Cardiac fibroblast (primary cell): ENCODE data around the gene KRT35.

Source experiments
- DNase-seq, 2 donors: peaks; one replicate each; pipeline versions ENCODE4 v3.0.0 to v3.0.0-alpha.2; 2010; ENCODE audit warnings: low read depth in 2 of 2
- H3K4me3 ChIP-seq, 2 donors: replicated peaks in 1 of 2; 1 replicate in 1 of 2; 2 replicates in 1 of 2; pipeline ENCODE4 v1.5.1; 2011; ENCODE audit warnings: low read depth in 2 of 2, low read length in 2 of 2, mild to moderate bottlenecking in 2 of 2, moderate library complexity in 1 of 2
- TF ChIP-seq, protein P1 (sequence below): IDR thresholded peaks from one replicate; pipeline ENCODE4 v1.5.1; 2011; ENCODE audit warnings: low read depth, mild to moderate bottlenecking, low read length, inconsistent platforms

The KRT35 gene

DNA sequence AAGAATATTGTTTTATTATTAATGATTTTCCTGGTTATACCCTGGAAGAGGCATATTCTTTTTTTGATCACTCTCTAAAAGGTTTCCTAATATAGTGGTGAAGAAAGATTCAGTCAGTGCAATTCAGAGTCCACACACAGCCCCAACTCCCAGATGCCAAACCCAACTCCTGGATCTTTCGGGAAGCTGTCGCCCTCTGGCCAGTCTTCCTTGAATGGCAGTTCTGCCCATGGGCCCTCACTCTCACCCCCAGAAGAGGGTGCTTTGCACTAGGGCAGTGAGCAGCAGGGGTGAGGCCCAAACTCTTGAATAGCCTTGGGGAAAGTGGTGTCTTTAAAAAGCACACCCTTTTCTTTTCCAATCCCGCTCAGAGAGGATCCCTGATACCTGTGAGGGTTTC lies 24.7 kb downstream of the KRT35 start:
- no peak for DNase-seq
- TF ChIP-seq, protein P1, sequence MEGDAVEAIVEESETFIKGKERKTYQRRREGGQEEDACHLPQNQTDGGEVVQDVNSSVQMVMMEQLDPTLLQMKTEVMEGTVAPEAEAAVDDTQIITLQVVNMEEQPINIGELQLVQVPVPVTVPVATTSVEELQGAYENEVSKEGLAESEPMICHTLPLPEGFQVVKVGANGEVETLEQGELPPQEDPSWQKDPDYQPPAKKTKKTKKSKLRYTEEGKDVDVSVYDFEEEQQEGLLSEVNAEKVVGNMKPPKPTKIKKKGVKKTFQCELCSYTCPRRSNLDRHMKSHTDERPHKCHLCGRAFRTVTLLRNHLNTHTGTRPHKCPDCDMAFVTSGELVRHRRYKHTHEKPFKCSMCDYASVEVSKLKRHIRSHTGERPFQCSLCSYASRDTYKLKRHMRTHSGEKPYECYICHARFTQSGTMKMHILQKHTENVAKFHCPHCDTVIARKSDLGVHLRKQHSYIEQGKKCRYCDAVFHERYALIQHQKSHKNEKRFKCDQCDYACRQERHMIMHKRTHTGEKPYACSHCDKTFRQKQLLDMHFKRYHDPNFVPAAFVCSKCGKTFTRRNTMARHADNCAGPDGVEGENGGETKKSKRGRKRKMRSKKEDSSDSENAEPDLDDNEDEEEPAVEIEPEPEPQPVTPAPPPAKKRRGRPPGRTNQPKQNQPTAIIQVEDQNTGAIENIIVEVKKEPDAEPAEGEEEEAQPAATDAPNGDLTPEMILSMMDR, result peak; percentile 15
- H3K4me3 ChIP-seq, result no peak overlapping the region

DNA sequence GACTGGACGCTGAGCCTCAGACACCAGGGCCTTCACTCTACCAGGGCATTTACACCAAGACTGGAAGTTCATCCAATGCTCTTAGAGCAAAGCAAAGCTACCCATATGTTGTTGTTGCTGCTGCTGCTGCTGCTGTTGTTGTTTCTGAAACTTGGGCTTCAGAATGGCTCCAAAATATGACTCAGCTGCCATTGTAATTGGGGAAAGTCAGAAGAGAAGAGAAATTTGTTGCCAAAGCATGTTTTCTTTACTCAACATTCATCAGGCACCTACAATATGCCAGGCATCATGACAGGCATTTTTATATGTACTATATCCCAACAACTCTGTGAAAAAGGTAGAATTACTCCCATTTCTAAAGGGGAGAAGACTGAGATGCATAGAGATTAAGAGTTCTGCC lies 25.7 kb downstream of the KRT35 start:
- TF ChIP-seq, protein P1, result no peak
- H3K4me3 ChIP-seq, result no peak overlapping the region
- DNase-seq, result peak in 1 of 2 donors; percentile 43

- TF ChIP-seq, protein P1, result no peak
- no peak for DNase-seq
- H3K4me3 ChIP-seq, result no peak overlapping the region
Measured at GRCh38 chr17:41453066-41453465, 27.9 kb downstream of the KRT35 start.

DNA sequence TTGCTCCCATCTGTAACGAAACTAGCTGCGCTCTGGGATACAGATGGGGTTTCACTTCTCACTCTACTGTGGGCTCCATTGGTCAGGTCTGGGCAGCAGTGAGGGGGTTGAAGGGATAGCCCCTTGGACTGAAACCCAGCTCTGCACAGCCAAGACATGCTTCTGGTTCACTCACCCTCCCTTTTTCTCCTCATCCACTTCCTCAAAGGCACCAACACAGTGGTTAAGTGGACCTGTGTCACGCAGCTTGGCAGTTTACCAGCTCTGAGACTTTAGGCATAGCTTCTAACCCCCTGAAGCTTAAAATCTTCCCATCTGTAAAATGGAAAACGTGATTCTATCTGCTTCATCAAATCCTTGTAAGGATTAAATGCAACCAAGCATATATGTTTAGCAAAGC lies 28.7 kb downstream of the KRT35 start:
- no peak overlapping the region for H3K4me3 ChIP-seq
- DNase-seq, result no peak
- TF ChIP-seq, protein P1, result no peak

DNA sequence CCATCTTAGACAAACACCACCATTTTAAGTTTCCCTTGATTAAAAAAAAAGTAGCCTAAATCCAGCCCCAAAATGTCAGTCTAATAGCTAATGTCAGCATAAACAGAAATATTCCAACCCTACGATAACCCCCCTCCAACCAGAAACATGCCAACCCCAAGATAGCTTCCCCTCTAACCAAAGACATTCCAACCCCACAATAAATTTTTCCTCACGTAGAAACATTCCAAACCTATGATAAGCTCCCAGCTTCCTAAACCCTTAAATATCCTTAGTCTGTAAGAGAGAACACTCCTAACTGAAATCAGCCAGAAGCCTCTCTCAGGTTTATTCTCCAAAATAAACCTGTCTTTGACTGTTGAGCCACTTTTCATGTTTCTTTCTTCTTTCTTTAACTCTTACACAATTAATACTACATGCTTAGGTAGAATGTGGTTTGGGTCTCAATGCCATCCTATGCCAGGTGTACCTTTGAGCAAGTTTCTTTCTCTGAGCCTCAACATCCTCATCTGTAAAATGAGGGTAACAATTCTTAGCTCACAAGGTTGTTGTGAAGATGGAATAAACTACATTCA lies 29.7 kb downstream of the KRT35 start:
- TF ChIP-seq, protein P1, result no peak
- no peak overlapping the region for H3K4me3 ChIP-seq
- DNase-seq, result peak in 1 of 2 donors; percentile 9

- DNase-seq, result no peak
- TF ChIP-seq, protein P1, result no peak
- no peak overlapping the region for H3K4me3 ChIP-seq
Measured at GRCh38 chr17:41449008-41449407, 31.9 kb downstream of the KRT35 start.

DNA sequence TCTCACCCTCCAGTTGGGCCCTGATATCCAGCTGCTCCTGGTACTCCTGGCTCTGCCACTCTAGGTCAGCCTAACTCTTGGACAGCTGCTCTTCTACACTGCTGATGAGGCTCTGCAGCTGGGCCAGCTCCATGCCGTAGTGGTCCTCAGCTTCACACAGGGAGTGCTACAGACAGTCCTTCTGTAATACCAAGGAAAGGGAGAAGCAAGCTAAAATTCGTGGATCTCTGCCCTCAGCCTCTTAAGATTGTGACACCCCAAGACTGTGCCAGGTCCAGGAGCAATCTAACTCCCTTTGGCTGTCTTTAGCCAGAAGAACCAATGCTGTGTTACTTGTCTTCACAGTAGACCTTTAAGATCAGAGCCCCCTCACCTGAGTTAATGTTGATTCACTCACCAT lies 32.4 kb downstream of the KRT35 start:
- H3K4me3 ChIP-seq, result no peak overlapping the region
- no peak for DNase-seq
- TF ChIP-seq, protein P1, result no peak
